GM19238 (cell line): ENCODE data around the gene RCBTB2.
"Not testable (repeated sequence)": the region's sequence is repeated elsewhere in the genome, so short reads cannot be mapped to it uniquely, and the experiment has no call there.

Source experiments
- DNase-seq: peaks from one replicate; pipeline ENCODE4 v3.0.0; 2011; ENCODE audit warnings: low spot score; ENCODE audit not compliant: insufficient read length

Gene RCBTB2

DNA sequence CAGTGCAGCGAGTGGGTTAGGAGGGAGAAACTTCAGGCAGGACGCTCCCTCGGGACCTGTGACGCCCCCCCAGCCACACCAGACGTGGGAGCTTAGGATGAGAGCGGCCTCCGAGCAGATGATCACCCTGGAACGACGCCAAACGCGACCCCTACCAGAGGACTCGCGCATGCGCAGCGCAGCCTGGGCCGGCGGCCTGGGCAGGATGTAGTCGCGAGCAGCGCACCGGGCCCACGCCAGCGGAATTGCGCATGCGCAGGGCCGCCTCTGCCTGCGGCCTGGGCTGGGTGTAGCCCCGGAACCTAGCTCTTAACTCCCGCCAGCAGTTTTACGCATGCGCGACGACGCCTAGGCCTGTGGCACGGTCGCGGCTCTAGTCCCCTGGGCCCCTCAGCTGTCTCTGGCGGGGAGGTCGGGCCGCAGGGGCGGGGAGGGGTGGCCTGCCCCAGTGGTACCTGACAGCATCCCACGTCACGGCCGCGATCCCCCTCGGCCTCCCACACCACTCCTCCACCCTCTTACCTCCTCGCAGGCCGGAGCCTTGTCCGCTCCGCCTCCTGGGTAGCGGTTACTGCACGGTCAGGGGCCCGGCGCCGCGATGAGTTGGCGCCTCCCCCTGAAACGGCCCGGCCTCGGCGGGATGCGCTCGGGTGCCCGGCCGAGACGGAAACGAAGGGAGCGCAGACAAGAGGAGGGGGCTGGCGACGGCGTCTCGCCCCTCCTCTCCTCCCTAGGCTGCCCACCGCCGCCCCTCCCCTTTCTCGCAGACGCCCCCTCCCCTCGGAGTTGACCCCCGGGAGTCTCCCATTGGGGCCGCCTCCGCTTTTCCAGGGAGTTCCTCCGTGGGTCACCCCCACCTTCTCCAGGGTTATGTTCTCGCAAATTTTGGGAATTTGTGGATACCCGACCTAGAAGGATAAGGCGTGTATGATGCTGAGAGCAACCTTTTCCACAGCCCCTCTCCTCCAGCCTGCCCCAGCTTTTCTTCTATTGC, at the start of gene RCBTB2:
Gene RCBTB2, minus strand, starts transcription at position 575 of the 994 bp plus-strand sequence. CDS start 11,141 bp downstream, outside the sequence.
- DNase-seq: peak; percentile 79

DNA sequence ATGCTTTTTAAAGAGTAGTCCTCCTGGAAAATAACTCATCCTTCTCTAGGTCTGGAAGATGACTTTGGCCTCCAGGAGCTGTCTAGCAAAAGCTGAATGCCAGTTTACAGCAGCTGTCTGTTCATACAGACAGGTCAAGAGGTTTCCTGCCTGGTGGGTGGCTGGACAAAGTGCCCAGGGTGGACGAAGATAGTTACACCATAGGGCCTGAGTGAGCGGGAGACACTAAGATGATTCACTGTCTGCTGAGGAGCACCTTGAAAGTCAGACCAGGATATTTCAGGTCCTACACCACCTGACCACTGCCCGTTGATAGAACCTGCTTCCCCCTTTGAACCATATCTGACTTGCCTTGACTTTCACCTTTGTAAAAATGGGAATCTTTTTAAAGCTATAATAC, 49.2 kb upstream of the RCBTB2 start:
- DNase-seq: no peak

DNA sequence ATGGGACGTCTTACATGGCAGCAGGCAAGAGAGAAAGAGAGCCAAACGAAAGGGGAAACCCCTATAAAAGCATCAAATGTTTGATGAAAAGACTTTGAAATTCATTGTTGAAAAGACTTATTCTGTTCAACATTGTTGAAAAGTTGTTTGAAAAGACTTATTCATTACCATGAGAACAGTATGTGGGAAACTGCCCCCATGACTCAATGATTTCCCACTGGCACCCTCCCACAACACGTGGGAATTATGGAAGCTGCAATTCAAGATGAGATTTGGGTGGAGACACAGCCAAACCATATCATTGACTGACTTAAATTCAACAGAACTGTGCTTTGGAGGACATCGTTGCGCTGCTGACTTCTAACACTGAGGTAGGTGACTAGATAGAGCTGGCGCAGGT, 48.0 kb upstream of the RCBTB2 start:
- DNase-seq: no peak

DNA sequence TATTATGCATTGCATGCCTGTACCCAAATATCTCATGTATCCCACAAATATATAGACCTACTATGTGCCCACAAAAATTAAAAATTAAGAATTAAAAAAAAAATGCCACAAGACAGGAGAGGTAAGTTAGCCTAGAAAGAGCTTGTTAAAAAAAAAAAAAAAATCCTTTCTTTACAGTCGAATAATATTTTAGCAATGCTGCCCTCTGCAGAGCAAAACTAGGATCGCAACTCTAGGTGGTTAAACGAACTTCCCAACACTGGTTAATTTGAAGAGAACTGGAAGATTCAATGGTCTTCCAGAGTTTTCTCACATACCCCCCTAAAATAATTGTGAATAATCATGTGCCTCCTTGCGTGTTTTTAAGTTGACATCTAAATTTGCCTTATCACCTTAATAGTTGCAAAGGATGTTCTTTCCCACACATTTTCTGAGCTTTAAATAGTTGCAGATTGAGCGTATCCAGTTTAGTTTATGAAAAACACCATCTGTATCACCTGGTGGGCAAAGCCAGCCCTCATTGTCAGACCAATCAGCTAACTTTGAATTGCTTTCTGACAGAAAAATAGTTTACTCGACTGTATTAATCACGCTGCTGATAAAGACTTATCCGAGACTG, 47.4 kb upstream of the RCBTB2 start:
- DNase-seq: no peak

DNA sequence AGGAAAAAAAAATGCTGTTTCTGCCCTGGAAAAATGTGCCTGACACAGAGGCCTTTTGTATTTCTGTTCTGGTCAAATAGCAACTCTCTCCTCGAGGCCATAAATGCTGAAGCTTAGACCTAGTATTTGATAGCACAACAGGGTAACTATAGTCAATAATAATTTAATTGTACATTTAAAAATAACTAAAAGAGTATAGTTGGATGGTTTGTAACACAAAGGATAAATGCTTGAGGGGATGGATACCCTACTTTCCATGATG, 47.0 kb upstream of the RCBTB2 start:
- DNase-seq: not testable (repeated sequence)

DNA sequence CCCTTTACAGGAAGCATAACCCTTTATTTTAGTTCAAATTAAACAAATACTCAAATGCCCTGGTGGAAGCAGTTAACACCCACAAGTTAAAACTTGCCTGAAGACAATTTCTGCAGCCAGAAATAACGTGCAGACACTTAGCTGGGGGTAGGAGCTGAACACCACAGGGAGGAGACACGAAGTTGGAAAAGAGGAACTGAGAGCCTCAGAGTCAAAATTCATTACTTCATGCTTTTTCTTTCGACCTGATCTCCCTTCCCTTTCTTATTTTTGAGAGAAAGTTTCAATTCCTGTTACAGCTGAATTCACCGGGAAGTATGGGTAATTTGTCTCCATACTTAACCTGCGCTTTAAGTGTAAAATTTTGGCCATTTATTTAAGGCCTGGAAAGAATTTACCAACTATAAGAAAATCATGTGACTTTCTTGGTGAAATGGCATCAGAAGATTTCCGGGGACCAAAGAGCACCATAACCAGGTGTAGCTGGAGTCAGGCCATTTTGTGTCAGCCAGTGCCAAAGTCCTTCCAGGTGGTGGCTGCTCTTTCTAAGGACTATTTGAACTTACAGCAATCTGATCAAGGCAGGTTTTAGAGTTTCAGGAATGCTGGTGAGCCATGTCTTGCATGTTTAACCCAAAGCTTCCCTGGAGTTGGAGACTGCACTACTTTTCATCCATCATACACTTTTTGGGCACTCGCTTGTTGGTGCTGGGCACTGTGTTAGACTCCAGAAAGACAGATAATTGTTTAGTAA, 46.5 kb upstream of the RCBTB2 start:
- DNase-seq: no peak

DNA sequence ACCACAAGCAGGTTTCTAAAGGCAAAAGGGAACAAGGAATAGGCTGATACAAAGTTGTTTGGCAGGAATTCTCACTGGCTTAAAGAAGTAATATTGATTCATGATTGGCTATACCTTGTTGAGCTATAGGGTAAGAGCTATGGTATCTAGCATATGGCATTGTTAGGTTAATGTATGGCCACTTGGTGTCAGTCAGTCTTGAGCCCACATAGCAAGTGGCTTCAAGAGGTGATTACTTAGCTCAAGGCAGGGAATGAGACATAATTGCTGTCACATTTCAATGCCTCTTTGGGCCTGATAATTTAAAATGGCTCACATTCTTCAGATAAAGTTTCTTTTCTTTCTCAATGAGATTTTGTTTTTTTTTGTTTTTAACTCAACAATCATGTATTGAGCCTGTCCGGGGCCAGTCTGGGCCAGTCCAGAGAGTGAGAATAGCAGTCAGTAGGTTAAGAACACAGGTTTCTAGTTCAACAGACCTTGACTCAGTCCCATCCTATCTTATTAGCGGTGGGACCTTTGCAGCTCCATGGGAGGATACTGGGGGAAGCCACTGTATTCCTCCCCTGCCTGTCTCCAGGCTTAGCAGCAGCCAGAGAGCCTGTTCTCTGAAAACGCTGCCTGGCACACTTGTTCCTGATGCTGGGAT, 45.8 kb upstream of the RCBTB2 start:
- DNase-seq: no peak

DNA sequence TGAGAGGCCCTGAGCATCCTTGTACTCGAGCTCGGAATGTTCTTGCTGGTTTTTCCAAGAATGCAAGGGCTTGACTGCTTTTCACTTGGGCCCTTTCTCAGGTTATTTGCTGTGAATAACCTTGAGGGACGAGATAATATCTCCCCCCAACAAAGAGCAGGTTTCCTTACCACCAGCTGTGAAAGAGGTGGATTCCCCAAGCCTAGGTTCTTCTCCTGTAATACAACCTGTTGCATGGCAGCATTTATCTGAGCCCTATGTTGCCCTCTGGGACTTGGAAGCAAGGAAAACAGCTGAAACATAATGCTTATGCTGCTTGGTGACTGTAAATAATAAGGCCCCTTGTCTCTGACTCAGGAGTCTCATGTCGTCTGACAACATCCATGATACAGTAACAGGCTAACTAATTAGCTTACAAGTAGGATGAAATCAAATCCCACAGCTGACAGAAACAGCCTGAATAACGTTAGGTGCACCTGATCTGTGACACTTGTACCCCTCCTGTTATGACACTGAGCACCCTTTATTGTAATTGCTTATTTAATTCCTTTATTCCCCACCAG, 43.6 kb upstream of the RCBTB2 start:
- DNase-seq: no peak

DNA sequence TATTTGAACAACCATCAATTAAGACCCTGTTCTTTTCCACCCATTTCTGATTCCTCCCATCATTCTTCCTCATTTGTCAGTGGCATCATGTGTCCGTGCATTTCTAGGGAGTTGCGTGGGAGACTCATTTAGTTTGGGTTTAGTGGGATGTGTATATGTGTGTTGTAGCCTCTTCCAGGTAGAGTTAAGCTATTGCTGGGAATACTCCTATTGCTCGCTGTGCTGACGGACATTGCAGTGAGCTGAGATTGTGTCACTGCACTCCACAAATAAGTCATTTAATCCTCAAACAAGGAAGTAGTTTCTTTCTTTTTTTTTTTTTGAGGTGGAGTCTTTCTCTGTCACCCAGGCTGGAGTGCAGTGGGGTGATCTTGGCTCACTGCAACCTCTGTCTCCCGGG, 42.2 kb upstream of the RCBTB2 start:
- DNase-seq: no peak

DNA sequence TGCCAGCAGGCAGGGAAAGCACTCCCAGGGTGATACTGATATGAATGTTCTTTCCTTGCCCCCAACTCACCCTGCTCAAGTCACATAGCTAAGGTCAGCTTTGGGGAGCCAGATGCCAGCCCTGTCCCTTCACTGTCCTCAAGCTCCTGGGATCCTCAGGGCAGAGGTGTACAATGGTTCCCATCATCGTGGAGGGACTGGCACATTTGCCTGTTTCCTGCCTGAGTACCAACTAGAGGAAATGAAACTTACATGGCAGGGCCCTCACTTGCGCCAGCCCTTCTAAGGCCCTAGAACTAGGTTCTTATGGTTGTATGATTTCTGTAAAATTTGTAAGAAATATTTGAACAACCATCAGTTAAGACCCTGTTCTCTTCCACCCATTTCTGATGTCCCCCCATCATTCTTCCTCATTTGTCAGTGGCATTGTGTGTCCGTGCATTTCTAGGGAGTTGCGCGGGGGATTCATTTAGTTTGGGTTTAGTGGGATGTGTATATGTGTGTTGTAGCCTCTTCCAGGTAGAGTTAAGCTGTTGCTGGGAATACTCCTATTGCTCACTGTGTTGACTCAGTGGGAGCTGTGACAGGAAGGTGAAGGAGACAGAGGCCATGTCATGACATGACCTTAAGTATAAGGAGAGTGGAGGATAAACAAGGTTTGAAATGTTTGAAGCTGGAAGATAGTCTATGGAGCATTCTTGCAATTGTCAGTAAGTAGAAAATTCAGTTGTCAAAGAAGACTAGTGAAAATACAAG, 41.3 kb upstream of the RCBTB2 start:
- DNase-seq: no peak

DNA sequence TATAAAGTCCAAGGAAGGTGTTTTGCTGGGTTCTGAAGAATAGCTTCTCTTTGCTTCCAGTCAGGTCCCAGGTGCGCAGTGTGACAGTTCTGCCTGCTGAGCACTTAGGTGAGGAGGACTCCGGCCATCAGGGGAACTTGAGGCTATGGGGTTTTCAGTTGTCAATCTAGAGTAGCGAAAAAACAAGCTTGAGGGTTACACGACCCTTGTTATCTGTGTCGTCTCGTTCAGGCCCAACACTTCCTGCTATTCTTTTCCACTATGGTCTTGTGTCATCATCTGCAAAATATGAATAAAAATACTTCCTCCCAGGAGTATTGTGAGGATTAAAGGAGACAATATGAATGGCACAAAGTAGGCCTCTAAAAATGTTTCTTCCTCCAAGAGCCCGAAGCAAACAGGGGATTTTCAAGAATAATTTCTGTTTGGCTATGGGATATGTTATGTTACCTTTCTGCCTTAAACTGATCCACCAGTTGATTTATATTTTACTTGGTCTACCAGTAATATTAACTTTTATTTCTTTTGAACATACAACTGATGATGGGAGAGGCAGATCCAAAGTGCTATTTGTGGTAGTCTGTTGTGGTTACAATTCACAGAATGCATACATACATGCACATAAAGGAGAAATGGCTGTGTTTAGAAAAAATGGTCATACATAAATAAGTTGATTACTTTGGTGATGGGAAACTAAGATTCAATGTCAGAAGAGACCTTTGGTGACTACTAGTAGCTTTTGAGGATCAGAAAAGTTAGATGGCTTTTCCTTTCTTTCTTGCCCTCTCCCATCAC, 40.5 kb upstream of the RCBTB2 start:
- DNase-seq: no peak

DNA sequence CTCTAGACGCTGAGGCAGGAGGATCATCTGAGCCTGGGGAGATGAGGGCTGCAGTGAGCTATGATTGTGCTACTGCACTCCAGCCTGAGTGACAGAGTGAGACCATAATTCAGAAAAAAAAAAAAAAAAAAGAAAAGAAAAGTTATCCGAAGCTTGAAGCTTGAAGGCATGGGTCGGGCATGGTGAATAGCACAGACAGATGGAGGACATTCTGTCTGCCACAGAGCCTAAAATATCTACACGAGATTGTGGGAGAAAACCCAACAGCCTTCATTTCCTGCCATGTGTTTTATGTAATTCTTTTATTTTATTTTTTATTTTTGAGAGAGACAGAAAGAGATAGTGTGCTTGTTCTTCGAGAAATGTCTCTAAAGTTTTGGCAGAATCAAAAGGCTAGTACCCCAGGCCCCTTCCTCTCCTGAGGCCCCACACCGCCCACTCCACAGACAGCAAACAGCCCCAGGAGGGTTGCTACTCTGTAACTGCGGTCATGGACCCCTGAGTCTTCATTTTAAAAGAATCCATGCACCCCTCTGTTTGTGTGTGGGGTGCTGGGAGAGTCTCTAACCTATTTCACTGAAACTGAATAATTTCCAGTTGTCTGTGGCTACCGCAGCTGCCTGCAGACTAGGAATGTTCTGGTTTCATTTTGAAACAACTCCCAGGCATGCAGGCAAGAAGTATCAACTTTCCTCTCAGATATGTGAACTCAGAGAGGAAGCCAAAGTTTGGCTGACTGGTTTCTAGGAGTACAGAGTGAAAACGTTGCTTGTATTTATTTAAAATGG, 38.4 kb upstream of the RCBTB2 start:
- DNase-seq: no peak

DNA sequence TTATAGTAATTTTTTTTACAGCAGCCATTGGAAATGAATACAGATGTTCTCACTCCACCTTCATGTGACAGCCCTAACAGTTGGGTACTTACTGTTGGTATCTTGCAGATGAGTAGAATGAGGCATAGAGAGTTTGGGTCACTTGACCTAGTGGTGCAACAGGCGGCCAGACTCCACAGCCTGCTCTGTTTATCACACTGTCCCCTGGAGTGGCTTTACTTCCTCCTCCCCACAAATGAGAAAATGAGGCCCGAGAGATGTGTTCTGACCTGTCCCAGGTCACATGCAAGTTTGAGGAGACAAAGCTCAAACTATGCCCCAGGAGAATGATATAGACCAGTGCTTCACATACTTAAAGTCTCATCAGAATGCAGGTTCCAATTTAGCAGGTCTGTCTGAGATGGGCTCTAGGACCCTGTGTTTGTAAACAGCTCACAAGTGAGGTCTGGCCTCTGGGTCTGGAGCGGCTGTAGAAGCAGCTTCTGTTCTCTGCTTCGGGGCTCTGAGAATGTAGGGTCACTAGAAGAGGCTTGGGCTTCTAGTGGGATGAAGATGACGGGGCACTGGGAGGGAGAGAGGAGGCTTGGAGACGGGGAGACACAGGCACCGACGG, 37.4 kb upstream of the RCBTB2 start:
- no peak for DNase-seq

DNA sequence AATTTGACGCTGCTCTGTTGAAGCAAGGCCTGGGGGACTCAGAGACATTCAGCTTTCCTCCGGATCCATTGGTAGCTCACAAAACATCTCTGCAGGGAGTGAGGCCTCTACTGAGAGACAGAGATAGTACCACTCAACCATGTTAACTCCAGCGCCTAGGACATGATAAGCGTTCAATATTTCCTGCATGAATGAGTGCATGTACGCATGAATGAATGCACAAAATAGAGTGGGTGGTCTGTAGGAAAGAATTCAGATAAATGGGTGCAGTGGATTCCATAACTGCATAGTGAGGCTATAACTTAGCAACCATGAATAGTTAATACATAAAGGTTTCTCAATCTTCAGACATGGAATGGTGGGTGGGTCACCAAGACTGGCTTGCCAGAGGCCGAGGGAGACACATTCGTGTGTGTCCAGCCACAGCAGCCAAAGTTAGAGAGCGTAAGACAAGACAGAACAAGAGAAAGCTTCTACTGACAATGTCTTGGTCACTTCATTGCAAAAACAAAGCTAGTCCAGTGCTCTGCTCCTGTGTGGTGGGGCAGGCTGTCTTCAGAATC, 36.3 kb upstream of the RCBTB2 start:
- no peak for DNase-seq

DNA sequence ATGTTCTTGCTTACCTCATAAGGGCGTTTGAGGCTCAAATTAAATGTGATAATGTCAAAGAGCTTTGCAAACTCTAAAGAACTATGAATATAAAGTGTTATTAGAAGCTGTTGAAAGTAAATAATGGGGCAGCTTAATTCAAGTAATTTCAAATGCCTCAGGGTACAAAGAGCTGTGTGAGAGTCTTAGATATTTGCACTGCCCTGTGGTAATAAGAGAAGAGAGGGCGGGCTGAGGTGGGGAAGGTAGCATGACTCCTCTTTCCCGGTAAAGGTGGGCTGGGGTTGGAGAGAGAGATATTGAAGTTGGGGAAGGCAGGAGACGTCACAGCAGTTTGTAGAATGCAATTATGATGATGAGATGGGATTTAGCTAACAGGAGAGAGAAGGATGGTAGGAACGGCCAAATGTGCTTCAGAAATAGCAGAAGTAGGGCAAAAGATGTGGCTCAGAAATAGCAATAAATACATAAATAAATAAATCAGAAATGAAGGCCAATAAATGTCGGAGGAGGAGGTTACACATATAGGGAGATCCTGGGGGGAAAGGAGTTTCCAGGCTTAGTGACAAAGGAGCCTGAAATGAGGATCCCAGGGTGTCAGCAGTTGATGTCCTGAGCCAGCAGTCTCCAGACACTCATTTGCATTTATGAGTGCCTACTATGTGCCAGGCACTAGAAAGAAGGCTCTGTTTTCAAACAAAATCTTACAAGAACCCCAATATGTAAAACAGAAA, 35.7 kb upstream of the RCBTB2 start:
- no peak for DNase-seq

DNA sequence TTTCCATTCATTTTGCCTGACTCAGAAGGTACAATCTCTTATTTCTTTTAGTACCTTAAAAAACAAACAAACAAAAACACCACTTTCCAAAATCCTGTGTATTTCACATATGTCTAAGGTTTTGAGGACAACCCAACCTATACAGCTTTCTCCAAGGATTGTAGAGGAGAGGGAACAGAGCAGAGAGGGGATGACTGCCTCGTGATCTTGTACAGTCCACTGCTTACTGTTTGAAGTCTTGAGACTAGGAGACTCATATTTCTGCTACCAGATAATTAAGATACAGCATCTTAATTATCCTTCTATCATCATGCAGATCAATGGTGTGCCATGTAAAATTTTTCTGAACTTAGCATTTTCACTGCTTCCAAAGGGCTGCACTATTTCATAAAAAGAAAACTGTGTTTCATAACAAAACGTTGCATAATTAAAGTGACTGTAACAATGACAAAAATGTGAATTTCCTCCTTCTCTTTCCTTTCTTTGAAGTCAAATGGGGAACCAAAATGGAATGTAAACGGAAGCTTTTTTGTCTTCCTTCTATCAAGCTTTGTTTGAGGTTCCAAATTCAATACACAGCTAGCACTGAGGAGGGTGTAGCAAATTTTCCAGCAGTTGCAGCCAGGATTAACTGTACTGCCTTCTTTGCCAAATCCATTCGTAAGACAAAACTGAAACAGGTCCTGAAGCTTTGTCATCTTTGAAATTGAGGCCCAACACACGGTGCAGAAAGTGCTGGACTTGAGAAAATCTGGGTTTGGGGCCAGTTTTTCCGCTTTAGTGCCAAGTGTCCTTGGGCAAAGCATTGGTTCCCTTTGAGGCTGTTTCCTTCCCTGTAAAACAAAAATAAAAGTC, 34.9 kb upstream of the RCBTB2 start:
- no peak for DNase-seq

DNA sequence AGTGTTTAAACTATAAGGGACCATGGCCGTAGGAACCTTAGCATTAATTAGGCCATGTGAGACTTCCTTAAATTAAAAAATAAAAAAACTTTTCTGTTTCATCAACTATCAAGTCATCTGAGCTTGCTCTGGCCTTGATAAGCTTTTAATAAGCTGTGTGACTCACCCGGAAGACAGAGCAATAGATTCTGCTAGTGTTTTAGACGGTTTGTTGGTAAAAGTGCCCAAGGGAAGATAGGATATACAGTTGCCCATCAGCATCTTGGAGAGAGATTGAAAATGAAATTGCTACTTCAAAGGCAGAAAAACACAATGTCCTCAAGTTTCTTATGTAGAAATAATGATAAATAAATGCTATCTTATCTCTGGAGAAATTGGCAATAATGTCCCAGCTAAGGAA, 31.2 kb upstream of the RCBTB2 start:
- DNase-seq: no peak
